Endothelial cell of umbilical vein (primary cell): Measurements from ENCODE around the gene CELSR1.

ENCODE experiments used
- CTCF ChIP-seq, 2 donors: IDR thresholded peaks; 1 replicate in 1 of 2; 2 replicates in 1 of 2; pipeline ENCODE4 v1.5.1; 2011; ENCODE audit warnings: low read length in 2 of 2, mild to moderate bottlenecking in 2 of 2, moderate library complexity in 2 of 2, control low read depth in 1 of 2, inconsistent platforms in 1 of 2, low read depth in 1 of 2; ENCODE audit not compliant: insufficient read depth in 1 of 2; ENCODE audit errors: extremely low read depth in 1 of 2
- EZH2 ChIP-seq: IDR thresholded peaks from 2 replicates; pipeline ENCODE4 v1.6.1; 2012; ENCODE audit warnings: borderline replicate concordance, low read depth, mild to moderate bottlenecking, moderate library complexity, low read length, inconsistent platforms; ENCODE audit not compliant: severe bottlenecking
- FOS ChIP-seq: IDR thresholded peaks from 2 replicates; pipeline ENCODE4 v1.6.1; 2011; ENCODE audit warnings: mild to moderate bottlenecking, low read length, moderate library complexity, borderline replicate concordance; ENCODE audit not compliant: insufficient read depth
- GATA2 ChIP-seq: IDR thresholded peaks from 2 replicates; pipeline ENCODE4 v1.7.0; 2011; ENCODE audit warnings: low read depth, mild to moderate bottlenecking, moderate library complexity, mixed read lengths, low read length; ENCODE audit not compliant: insufficient read length, insufficient read depth
- JUN ChIP-seq: IDR thresholded peaks from 2 replicates; pipeline ENCODE4 v1.6.1; 2011; ENCODE audit warnings: borderline replicate concordance, low read depth; ENCODE audit not compliant: insufficient read length, insufficient read depth
- MAX ChIP-seq: IDR thresholded peaks from 2 replicates; pipeline ENCODE4 v1.6.1; 2011; ENCODE audit not compliant: insufficient read depth, insufficient read length
- MYC ChIP-seq: IDR thresholded peaks from one replicate; pipeline ENCODE4 v1.6.1; 2011; ENCODE audit warnings: mild to moderate bottlenecking, low read depth, low read length
- POLR2A ChIP-seq: IDR thresholded peaks from 2 replicates; pipeline ENCODE4 v1.6.1; 2012; ENCODE audit warnings: low read depth, mild to moderate bottlenecking, control low read depth, low read length
- POLR2AphosphoS5 ChIP-seq: IDR thresholded peaks from 2 replicates; pipeline ENCODE4 v1.6.1; 2012; ENCODE audit warnings: low read depth, mild to moderate bottlenecking, control low read depth, low read length, moderate library complexity; ENCODE audit not compliant: insufficient read depth

DNA sequence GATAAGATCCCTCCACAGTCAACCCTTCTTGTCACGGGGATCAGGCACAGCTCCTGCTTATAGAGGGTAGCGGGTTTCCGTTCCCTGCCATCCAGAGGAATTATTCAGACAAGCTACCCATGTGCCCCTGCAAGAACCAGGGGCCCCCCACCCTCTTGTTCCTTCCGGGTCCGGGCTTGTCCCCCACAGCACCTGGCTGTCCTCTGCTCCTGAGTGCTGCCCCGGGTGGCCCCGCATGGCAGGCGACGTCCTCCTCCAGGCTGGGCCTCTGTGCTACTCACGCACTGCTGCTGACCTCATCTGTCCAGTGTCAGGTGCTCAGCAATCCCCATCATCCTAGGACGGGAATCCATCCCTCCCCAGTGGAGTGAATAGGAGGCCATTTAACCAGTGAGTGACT is 24.7 kb downstream of the CELSR1 start:
- TF ChIP-seq CTCF (IDR thresholded peaks at IDR 0.05; ENCODE audit: extremely low read depth in 1 of 2, insufficient read depth in 1 of 2, low read depth in 1 of 2, low read length in 2 of 2) (no peak), POLR2A (no peak), POLR2AphosphoS5 (no peak), MYC (no peak), EZH2 (no peak), MAX (no peak), JUN (no peak), GATA2 (no peak), FOS (no peak)
